Breast epithelium (tissue), 4 donors: ENCODE results near the gene ANLN. TPM values are rescaled to one million over a fixed set of nuclear protein-coding genes. Genes with fewer than 3 reads are reported as not detected.

Experiments used
- DNase-seq, 2 donors: peaks; one replicate each; pipeline ENCODE4 v3.0.0-alpha.2; 2019; ENCODE audit warnings: low spot score in 2 of 2
- H3K27ac ChIP-seq, 2 donors: fragments of 200-600 bp; sonication (generic) in 1 of 2; one replicate each; pipeline ENCODE4 v1.5.1; 2016 to 2019; ENCODE audit warnings: mild to moderate bottlenecking in 1 of 2
- H3K27me3 ChIP-seq, 2 donors: fragments of 200-600 bp; sonication (generic) in 1 of 2; one replicate each; pipeline versions ENCODE4 v1.5.1 to v1.6.0; 2017 to 2019; ENCODE audit warnings: control low read depth in 1 of 2, mild to moderate bottlenecking in 1 of 2
- H3K36me3 ChIP-seq: fragments of 200-600 bp; one replicate; pipeline ENCODE4 v1.5.1; 2019
- H3K4me1 ChIP-seq, 2 donors: fragments of 200-600 bp; sonication (generic); one replicate each; pipeline ENCODE4 v1.5.1; 2016 to 2019; ENCODE audit warnings: control low read depth in 1 of 2
- H3K4me3 ChIP-seq, 3 donors: fragments of 200-600 bp; sonication (generic); 1 replicate in 2 of 3; 2 replicates in 1 of 3; pipeline ENCODE4 v1.5.1; 2016 to 2019; ENCODE audit warnings: mild to moderate bottlenecking in 3 of 3, moderate library complexity in 2 of 3
- H3K9me3 ChIP-seq, 2 donors: fragments of 200-600 bp; sonication (generic) in 1 of 2; one replicate each; pipeline ENCODE4 v1.5.1; 2016 to 2019; ENCODE audit warnings: control low read depth in 1 of 2
- CTCF ChIP-seq, 3 donors: fragments of 450-650 bp; IDR thresholded peaks; one replicate each; pipeline ENCODE4 v1.5.1; 2016 to 2017; ENCODE audit warnings: antibody characterized with exemption in 3 of 3, mild to moderate bottlenecking in 3 of 3, moderate library complexity in 3 of 3
- POLR2A ChIP-seq: fragments of 450-650 bp; IDR thresholded peaks from one replicate; pipeline ENCODE4 v1.6.1; 2016; ENCODE audit warnings: antibody characterized with exemption, mild to moderate bottlenecking, moderate library complexity
- POLR2AphosphoS5 ChIP-seq, 3 donors: sonication (generic); formaldehyde crosslinking; IDR thresholded peaks; one replicate each; pipeline ENCODE4 v1.6.1; 2017; ENCODE audit warnings: antibody characterized with exemption in 3 of 3
- intact Hi-C: fragments of 100-400 bp; cut with DNase I; formaldehyde crosslinking; loops from one replicate; pipeline ENCODE4 v1.15.1; 2023; ENCODE audit warnings: low total_unique reads
- total RNA-seq, 3 donors: library from RNA; depleted of rRNA; stranded (reverse); fragments of >200 nt; gene quantifications; one replicate each; pipeline ENCODE4 v1.1.0, GENCODE V29; 2016

ANLN gene
- 1 to 10 TPM; 2.3 to 5.4 (median 5.0) TPM for total RNA-seq

GRCh38 chr7:36389371-36390198 lies at the start of gene ANLN:
ANLN (plus strand) TSS chr7:36389862; CDS start chr7:36390027, 165 bp downstream.
- DNase-seq, result peak; percentile 89 to 91
- Histone ChIP-seq H3K4me1 (no peaks in the 10 kb centered on the region), H3K27me3 (no peaks in the 10 kb centered on the region), H3K4me3 (peak within 1 kb of the TSS; percentile 48 to 75 (median 66)), H3K36me3 (no peaks in the 10 kb centered on the region), H3K27ac (peak within 1 kb of the TSS; percentile 76 to 89), H3K9me3 (no peaks in the 10 kb centered on the region)
- TF ChIP-seq CTCF (IDR thresholded peaks at IDR 0.05), result no peak
- TF ChIP-seq POLR2A, result no peak
- TF ChIP-seq POLR2AphosphoS5 (IDR thresholded peaks at IDR 0.05), result peak in 1 of 3 donors; percentile 74
- intact Hi-C loops, result no loop called here

- no peaks in the 10 kb centered on the region for H3K27me3 ChIP-seq
- intact Hi-C loops, result no loop called here
- TF ChIP-seq POLR2A (no peak), CTCF (IDR thresholded peaks at IDR 0.05) (no peak)
- H3K36me3 ChIP-seq, result no peaks in the 10 kb centered on the region
- H3K9me3 ChIP-seq, result no peaks in the 10 kb centered on the region
- H3K27ac ChIP-seq, result no peak overlapping the region
- no peaks in the 10 kb centered on the region for H3K4me1 ChIP-seq
- no peak for DNase-seq
- no peak overlapping the region for H3K4me3 ChIP-seq
Measured at GRCh38 chr7:36343548-36343947, 46.1 kb upstream of the ANLN start.

DNA sequence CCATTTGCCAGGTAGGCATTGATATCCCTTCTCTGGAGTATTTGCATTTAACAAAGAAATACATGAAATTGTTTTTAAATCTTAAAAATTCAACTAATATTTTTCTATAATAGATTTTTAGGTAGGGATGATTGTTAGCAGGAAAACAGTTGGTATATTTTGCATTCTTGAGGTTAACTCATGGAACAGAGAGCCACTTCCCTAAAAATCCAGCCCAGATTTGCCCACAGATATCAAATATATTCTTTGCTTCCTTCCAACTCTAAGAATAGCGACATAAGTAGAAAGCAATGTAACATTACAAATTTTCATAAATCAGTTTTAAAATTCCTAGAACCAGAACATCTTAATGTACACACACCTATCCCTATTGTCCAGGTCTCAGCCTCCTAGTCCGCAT lies 45.0 kb upstream of the ANLN start:
- Histone ChIP-seq H3K27me3 (no peaks in the 10 kb centered on the region), H3K36me3 (no peaks in the 10 kb centered on the region), H3K9me3 (no peaks in the 10 kb centered on the region), H3K27ac (no peak overlapping the region), H3K4me3 (no peak overlapping the region), H3K4me1 (no peaks in the 10 kb centered on the region)
- no peak for DNase-seq
- TF ChIP-seq CTCF (IDR thresholded peaks at IDR 0.05), result no peak
- TF ChIP-seq POLR2AphosphoS5 (IDR thresholded peaks at IDR 0.05), result no peak
- no peak for TF ChIP-seq POLR2A
- intact Hi-C loops, result no loop called here

DNA sequence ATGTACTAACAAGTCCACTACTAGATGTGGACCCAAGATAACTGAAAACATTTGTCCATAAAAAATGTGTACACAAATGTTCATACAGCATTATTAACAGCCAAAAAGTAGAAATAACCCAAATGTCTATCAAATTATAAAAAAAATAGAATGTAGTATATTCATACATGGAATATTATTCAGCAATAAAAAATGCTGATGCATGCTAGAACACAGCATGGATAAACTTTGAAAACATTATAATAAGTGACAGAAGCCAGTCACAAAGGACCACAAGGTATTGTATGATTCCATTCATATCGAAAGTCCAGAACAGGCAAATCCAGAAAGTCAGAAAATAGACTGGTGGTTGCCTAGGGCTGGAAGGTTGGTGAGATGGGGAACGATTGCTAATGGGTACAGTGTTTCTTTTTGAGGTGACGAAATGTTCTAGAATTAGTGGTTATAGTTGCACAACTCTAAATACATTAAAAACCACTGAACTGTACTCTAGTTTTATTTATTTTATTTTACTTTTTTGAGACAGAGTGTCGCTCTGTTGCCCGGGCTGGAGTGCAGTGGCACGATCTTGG lies 43.3 kb upstream of the ANLN start:
- H3K27ac ChIP-seq, result no peak overlapping the region
- intact Hi-C loops, result no loop called here
- H3K36me3 ChIP-seq, result no peaks in the 10 kb centered on the region
- no peaks in the 10 kb centered on the region for H3K4me1 ChIP-seq
- H3K9me3 ChIP-seq, result no peaks in the 10 kb centered on the region
- no peak overlapping the region for H3K4me3 ChIP-seq
- no peaks in the 10 kb centered on the region for H3K27me3 ChIP-seq
- TF ChIP-seq POLR2AphosphoS5 (IDR thresholded peaks at IDR 0.05), result no peak
- no peak for TF ChIP-seq CTCF (IDR thresholded peaks at IDR 0.05)
- TF ChIP-seq POLR2A, result no peak
- DNase-seq, result no peak

- Histone ChIP-seq H3K9me3 (no peaks in the 10 kb centered on the region), H3K4me1 (no peaks in the 10 kb centered on the region), H3K27ac (no peak overlapping the region), H3K4me3 (no peak overlapping the region), H3K36me3 (no peaks in the 10 kb centered on the region), H3K27me3 (no peaks in the 10 kb centered on the region)
- DNase-seq, result no peak
- TF ChIP-seq POLR2A, result no peak
- TF ChIP-seq CTCF (IDR thresholded peaks at IDR 0.05), result no peak
- no peak for TF ChIP-seq POLR2AphosphoS5 (IDR thresholded peaks at IDR 0.05)
- intact Hi-C loops, result no loop called here
Measured at GRCh38 chr7:36348256-36348655, 41.4 kb upstream of the ANLN start.
